Astrocyte of the spinal cord (primary cell): ENCODE data around the gene MLNR.

Experiments
- DNase-seq: peaks from one replicate; pipeline ENCODE4 v3.0.0; 2011; ENCODE audit warnings: low read depth, low spot score
- H3K4me3 ChIP-seq: 2 replicates; pipeline ENCODE4 v1.5.1; 2011; ENCODE audit warnings: low read depth, mild to moderate bottlenecking, low read length, moderate library complexity
- in situ Hi-C: cut with HindIII; loops from 2 replicates; pipeline ENCODE4 v1.10.0; 2017; ENCODE audit warnings: low sequenced_read_pairs
- TF ChIP-seq, protein P1 (sequence below): IDR thresholded peaks from 2 replicates; pipeline ENCODE4 v1.5.1; 2012; ENCODE audit warnings: low read depth, mild to moderate bottlenecking, low read length, inconsistent platforms

The MLNR gene

GRCh38 chr13:49240017-49240416, 19.9 kb downstream of the MLNR start:
- TF ChIP-seq, protein P1, sequence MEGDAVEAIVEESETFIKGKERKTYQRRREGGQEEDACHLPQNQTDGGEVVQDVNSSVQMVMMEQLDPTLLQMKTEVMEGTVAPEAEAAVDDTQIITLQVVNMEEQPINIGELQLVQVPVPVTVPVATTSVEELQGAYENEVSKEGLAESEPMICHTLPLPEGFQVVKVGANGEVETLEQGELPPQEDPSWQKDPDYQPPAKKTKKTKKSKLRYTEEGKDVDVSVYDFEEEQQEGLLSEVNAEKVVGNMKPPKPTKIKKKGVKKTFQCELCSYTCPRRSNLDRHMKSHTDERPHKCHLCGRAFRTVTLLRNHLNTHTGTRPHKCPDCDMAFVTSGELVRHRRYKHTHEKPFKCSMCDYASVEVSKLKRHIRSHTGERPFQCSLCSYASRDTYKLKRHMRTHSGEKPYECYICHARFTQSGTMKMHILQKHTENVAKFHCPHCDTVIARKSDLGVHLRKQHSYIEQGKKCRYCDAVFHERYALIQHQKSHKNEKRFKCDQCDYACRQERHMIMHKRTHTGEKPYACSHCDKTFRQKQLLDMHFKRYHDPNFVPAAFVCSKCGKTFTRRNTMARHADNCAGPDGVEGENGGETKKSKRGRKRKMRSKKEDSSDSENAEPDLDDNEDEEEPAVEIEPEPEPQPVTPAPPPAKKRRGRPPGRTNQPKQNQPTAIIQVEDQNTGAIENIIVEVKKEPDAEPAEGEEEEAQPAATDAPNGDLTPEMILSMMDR: peak; percentile 73
- no peak overlapping the region for H3K4me3 ChIP-seq
- DNase-seq: peak; percentile 46
- in situ Hi-C loops: no loop called here

- TF ChIP-seq, protein P1: no peak
- in situ Hi-C loops: no loop called here
- DNase-seq: no peak
- no peak overlapping the region for H3K4me3 ChIP-seq
Observed at GRCh38 chr13:49241296-49241695, 21.2 kb downstream of the MLNR start.

DNA sequence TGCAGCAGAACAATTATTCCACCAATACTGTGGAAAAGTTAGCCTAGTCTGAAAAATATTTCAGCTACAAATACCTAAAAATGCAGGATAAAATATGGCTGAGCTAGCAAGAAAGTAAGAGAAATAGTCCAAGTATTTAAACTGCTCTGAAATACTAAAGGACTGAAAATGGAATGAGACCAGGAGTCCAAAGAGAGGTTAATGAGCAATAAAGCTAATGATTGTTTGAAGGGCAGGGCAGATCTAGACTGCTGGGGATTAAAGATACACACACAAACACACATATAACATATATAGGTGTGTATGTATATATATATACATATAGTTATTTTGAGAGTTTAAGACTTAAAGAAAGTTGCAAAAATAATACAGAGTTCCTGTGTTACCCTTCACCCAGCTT, 25.0 kb downstream of the MLNR start:
- H3K4me3 ChIP-seq: no peak overlapping the region
- DNase-seq: no peak
- in situ Hi-C loops: no loop called here
- TF ChIP-seq, protein P1: no peak

GRCh38 chr13:49246850-49247642, 26.9 kb downstream of the MLNR start:
- peak overlapping the region; percentile 97 for H3K4me3 ChIP-seq
- in situ Hi-C loops: no loop called here
- TF ChIP-seq, protein P1: no peak
- DNase-seq: no peak

- peak within 1 kb of the TSS; percentile 97 for H3K4me3 ChIP-seq
- in situ Hi-C loops: no loop called here
- DNase-seq: peak; percentile 96
- TF ChIP-seq, protein P1: no peak
Observed at GRCh38 chr13:49247643-49248621, 27.8 kb downstream of the MLNR start, which contains the start of gene CDADC1. Gene CDADC1, plus strand, starts transcription at chr13:49247925. Its CDS starts 113 bp downstream, at chr13:49248038.

DNA sequence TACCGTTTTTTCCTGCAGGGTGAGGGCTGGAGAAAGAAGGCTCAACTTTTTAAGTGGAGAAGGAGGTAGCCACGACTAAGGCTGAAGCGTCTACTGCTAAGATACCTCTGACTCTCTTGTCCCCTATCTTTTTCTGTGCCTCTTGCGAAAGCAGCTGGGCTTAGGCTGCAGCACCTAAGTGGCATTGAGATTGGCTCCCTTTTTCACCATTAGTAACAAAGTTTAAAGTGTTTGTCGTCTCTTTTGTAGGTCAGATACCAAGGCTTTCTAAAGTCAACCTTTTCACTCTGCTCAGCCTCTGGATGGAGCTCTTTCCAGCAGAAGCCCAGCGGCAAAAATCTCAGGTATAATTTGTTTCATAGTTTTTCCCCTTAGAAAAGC, 28.5 kb downstream of the MLNR start:
- in situ Hi-C loops: no loop called here
- peak; percentile 25 for DNase-seq
- peak overlapping the region; percentile 97 for H3K4me3 ChIP-seq
- TF ChIP-seq, protein P1: peak; percentile 35
